HCT116 (cell line): ENCODE measurements around the gene BPIFB3. TPM values are rescaled to one million over a fixed set of nuclear protein-coding genes. Genes with fewer than 3 reads are reported as not detected.

Experiments
- ATAC-seq: fragments of 200-7000 bp; cut with Tn5 transposase; 2 replicates; pipeline ENCODE4 v1.9.1; 2020; ENCODE audit warnings: mild to moderate bottlenecking, moderate library complexity
- BruUV-seq: library from RNA; stranded (reverse); fragments of 400-500 nt; replicated peaks from 2 replicates; lab custom pipeline; 2021; lab: Mats Ljungman, UMichigan
- CTCF ChIA-PET: fragments of 300-600 bp; sonication (Branson Sonifier 250); formaldehyde crosslinking; loops from one replicate; lab custom pipeline; 2021; ENCODE audit warnings: antibody characterized with exemption; lab: Charles Lee
- POLR2A ChIA-PET: fragments of 300-600, 350-600 bp; sonication (Branson Sonifier 250); formaldehyde crosslinking; loops from one replicate; lab custom pipeline; 2021; ENCODE audit warnings: antibody characterized with exemption; lab: Charles Lee
- RAD21 ChIA-PET, 2 experiments: fragments of 300-600 bp; sonication (Branson Sonifier 250); formaldehyde crosslinking; loops; one replicate each; lab custom pipeline; 2023; ENCODE audit warnings: low total read pairs in 2 of 2; ENCODE audit not compliant: uncharacterized antibody in 2 of 2, unreplicated experiment in 2 of 2, low non-redundant PET in 1 of 2; lab: Charles Lee
- DNase-seq: peaks from one replicate; pipeline ENCODE4 v3.0.0-alpha.2; 2010; ENCODE audit warnings: low read depth, low spot score
- H2AFZ ChIP-seq: fragments of 200-600 bp; shearing (Covaris generic), sonication (generic); 2 replicates; pipeline ENCODE4 v1.6.1; 2017; ENCODE audit warnings: low read depth, mixed run types, mixed read lengths, antibody characterized with exemption, low read length; ENCODE audit not compliant: poor library complexity, severe bottlenecking
- H3K27ac ChIP-seq: 2 replicates; pipeline ENCODE4 v1.5.1; 2012; ENCODE audit warnings: low read depth, low read length
- H3K27me3 ChIP-seq: fragments of 200-600 bp; sonication (generic); 2 replicates; pipeline ENCODE4 v1.6.1; 2016; ENCODE audit warnings: mixed run types, low read length, mixed read lengths; ENCODE audit not compliant: insufficient read depth
- H3K36me3 ChIP-seq, 2 experiments: fragments of 200-500 bp in 1 of 2; fragments of 200-600 bp in 1 of 2; sonication (Bioruptor generic) in 1 of 2; sonication (generic) in 1 of 2; 2 replicates each; pipeline versions ENCODE4 v1.5.1 to v1.6.1; 2014 to 2016; ENCODE audit warnings: low read length in 2 of 2, inconsistent platforms in 1 of 2, mixed read lengths in 1 of 2, mixed run types in 1 of 2; ENCODE audit not compliant: insufficient read depth in 2 of 2, control insufficient read depth in 1 of 2
- H3K4me1 ChIP-seq, 2 experiments: fragments of 200-600 bp in 1 of 2; sonication (generic) in 1 of 2; 2 replicates each; pipeline versions ENCODE4 v1.5.1 to v1.6.1; 2012 to 2017; ENCODE audit warnings: low read length in 2 of 2, inconsistent platforms in 1 of 2, mild to moderate bottlenecking in 1 of 2, mixed read lengths in 1 of 2, mixed run types in 1 of 2, moderate library complexity in 1 of 2; ENCODE audit not compliant: insufficient read depth in 2 of 2, control insufficient read depth in 1 of 2
- H3K4me2 ChIP-seq: fragments of 200-600 bp; sonication (generic); 2 replicates; pipeline ENCODE4 v1.6.1; 2017; ENCODE audit warnings: mixed run types, low read length, mixed read lengths
- H3K4me3 ChIP-seq, 2 experiments: fragments of 200-600 bp in 1 of 2; sonication (generic) in 1 of 2; replicated peaks in 1 of 2; 2 replicates each; pipeline ENCODE4 v1.5.1; 2011 to 2016; ENCODE audit warnings: low read length in 2 of 2, control low read depth in 1 of 2, low read depth in 1 of 2, mild to moderate bottlenecking in 1 of 2, mixed read lengths in 1 of 2, mixed run types in 1 of 2
- H3K79me2 ChIP-seq: fragments of 200-600 bp; sonication (generic); 2 replicates; pipeline ENCODE4 v1.6.1; 2017; ENCODE audit warnings: mild to moderate bottlenecking, mixed run types, low read length, moderate library complexity, mixed read lengths; ENCODE audit not compliant: insufficient read depth
- H3K9ac ChIP-seq: fragments of 200-600 bp; sonication (generic); 2 replicates; pipeline ENCODE4 v1.6.1; 2016; ENCODE audit warnings: low read length, mixed read lengths
- H3K9me2 ChIP-seq: fragments of 200-600 bp; sonication (generic), shearing (Covaris generic); 2 replicates; pipeline ENCODE4 v1.6.1; 2017; ENCODE audit warnings: mixed run types, mild to moderate bottlenecking, moderate library complexity; ENCODE audit not compliant: insufficient read depth
- H3K9me3 ChIP-seq, 2 experiments: fragments of 200-500 bp in 1 of 2; fragments of 200-600 bp in 1 of 2; sonication (Bioruptor generic) in 1 of 2; sonication (generic) in 1 of 2; 2 replicates each; pipeline ENCODE4 v1.6.1; 2014 to 2017; ENCODE audit warnings: low read length in 2 of 2, mixed read lengths in 2 of 2, inconsistent platforms in 1 of 2, low read depth in 1 of 2, mild to moderate bottlenecking in 1 of 2, mixed run types in 1 of 2, moderate library complexity in 1 of 2; ENCODE audit not compliant: control insufficient read depth in 1 of 2, insufficient read depth in 1 of 2
- H4K20me1 ChIP-seq: fragments of 200-600 bp; sonication (generic), shearing (Covaris generic); 2 replicates; pipeline ENCODE4 v1.6.1; 2017; ENCODE audit warnings: mixed run types, mild to moderate bottlenecking, moderate library complexity; ENCODE audit not compliant: insufficient read depth
- CBX3 ChIP-seq: IDR thresholded peaks from 2 replicates; pipeline ENCODE4 v1.6.1; 2012; ENCODE audit warnings: low read depth
- EGR1 ChIP-seq: IDR thresholded peaks from 2 replicates; pipeline ENCODE4 v1.6.1; 2012; ENCODE audit warnings: low read depth
- ELF1 ChIP-seq: IDR thresholded peaks from 2 replicates; pipeline ENCODE4 v1.6.1; 2012; ENCODE audit warnings: low read depth, borderline replicate concordance
- EZH2phosphoT487 ChIP-seq: fragments of 200-600 bp; IDR thresholded peaks from 2 replicates; pipeline ENCODE4 v1.6.1; 2018; ENCODE audit warnings: antibody characterized with exemption, borderline replicate concordance
- MAX ChIP-seq: IDR thresholded peaks from 2 replicates; pipeline ENCODE4 v1.6.1; 2012
- POLR2A ChIP-seq: IDR thresholded peaks from 2 replicates; pipeline ENCODE4 v1.7.0; 2011; ENCODE audit warnings: borderline replicate concordance; ENCODE audit not compliant: insufficient read depth, insufficient read length; ENCODE audit errors: extremely low read depth
- POLR2AphosphoS5 ChIP-seq: IDR thresholded peaks from 2 replicates; pipeline ENCODE4 v1.6.1; 2011; ENCODE audit warnings: mild to moderate bottlenecking, low read depth, low read length, moderate library complexity
- RAD21 ChIP-seq: IDR thresholded peaks from 2 replicates; pipeline ENCODE4 v1.6.1; 2012; ENCODE audit warnings: low read depth, mild to moderate bottlenecking
- SIN3A ChIP-seq: IDR thresholded peaks from 2 replicates; pipeline ENCODE4 v1.6.1; 2012; ENCODE audit warnings: low read depth
- SP1 ChIP-seq: IDR thresholded peaks from 2 replicates; pipeline ENCODE4 v1.6.1; 2012; ENCODE audit warnings: low read depth
- SRF ChIP-seq: IDR thresholded peaks from 2 replicates; pipeline ENCODE4 v1.6.1; 2012; ENCODE audit warnings: low read depth
- YY1 ChIP-seq: IDR thresholded peaks from 2 replicates; pipeline ENCODE4 v1.6.1; 2011; ENCODE audit warnings: low read length, low read depth, moderate library complexity, mild to moderate bottlenecking; ENCODE audit not compliant: insufficient replicate concordance; ENCODE audit errors: extremely low read depth
- ZBTB33 ChIP-seq: IDR thresholded peaks from 2 replicates; pipeline ENCODE4 v1.6.1; 2011; ENCODE audit warnings: mild to moderate bottlenecking, low read length, moderate library complexity; ENCODE audit not compliant: insufficient replicate concordance; ENCODE audit errors: extremely low read depth
- ZFX ChIP-seq: fragments of 450-650 bp; IDR thresholded peaks from 2 replicates; pipeline ENCODE4 v1.6.1; 2017
- intact Hi-C: fragments of 100-400 bp; cut with micrococcal nuclease; formaldehyde crosslinking; loops from 2 replicates; pipeline ENCODE4 v1.10.0; 2022
- total RNA-seq: library from RNA; stranded (reverse); gene quantifications from one replicate; pipeline ENCODE4 v1.2.1, GENCODE V29; 2021; ENCODE audit not compliant: unreplicated experiment
- TF ChIP-seq, protein P1 (sequence below): IDR thresholded peaks from 2 replicates; pipeline ENCODE4 v1.6.1; 2012
- TF ChIP-seq, protein P2 (sequence below), 3 experiments: fragments of 200-600 bp in 1 of 3; sonication (generic) in 1 of 3; IDR thresholded peaks in 2 of 3; conservative IDR thresholded peaks in 1 of 3; 2 replicates each; pipeline ENCODE4 v1.5.1; 2012 to 2017; ENCODE audit warnings: low read depth in 2 of 3, low read length in 2 of 3, antibody characterized with exemption in 1 of 3, borderline replicate concordance in 1 of 3, control low read depth in 1 of 3, mild to moderate bottlenecking in 1 of 3, mixed read lengths in 1 of 3, mixed run types in 1 of 3, moderate library complexity in 1 of 3; ENCODE audit not compliant: insufficient read depth in 1 of 3
- TF ChIP-seq, protein P3 (sequence below): IDR thresholded peaks from 2 replicates; pipeline ENCODE4 v1.6.1; 2012; ENCODE audit warnings: low read depth

The BPIFB3 gene
- total RNA-seq, 1 experiment from 2014 or later = not detected

DNA sequence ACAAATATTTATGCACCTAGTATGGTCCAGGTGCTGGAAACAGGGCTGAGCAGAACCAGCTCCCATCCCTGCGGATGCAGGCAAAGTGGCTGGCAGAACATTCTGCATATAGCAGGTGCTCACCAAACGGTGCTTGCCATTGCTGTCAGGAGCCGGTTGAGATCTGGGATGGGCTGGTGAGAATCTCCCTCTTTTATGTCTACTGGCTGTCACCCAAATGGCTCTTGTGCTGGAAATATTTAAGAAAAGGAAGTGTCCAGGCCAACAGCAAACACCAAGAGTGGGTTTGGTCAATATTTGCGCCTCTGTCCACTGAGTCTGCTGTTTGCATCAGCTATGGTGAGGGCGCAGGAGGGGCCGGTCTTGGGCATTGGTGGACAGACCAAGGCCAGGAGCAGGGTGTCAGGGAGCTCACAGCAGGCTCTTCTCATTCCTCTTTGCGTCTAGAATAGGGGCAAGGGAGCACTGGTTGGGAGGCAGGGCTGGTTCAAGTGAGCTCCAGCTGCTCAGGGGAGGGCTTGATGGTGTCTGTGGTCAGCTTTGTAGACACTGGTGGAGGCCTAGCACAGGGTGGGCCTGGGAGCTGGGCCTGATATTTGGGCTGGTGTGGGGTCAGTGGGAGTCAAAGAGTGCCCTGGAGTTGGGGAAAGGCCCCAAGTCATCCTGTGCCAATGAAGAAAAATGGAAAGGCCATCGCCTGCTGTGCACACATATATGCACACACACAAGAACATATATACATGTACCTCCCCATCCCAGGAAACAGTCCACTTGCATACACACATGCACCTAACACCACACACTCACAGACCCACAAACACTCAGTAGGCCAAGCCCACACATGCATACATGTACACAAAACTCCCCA is 47.6 kb upstream of the BPIFB3 start:
- Histone ChIP-seq H3K27me3 (no peaks in the 10 kb centered on the region), H3K9ac (no peak overlapping the region), H3K36me3 (no peaks in the 10 kb centered on the region), H3K9me3 (no peaks in the 10 kb centered on the region), H3K4me2 (no peak overlapping the region), H3K4me1 (no peaks in the 10 kb centered on the region), H4K20me1 (no peaks in the 10 kb centered on the region), H2AFZ (no peak overlapping the region), H3K79me2 (no peaks in the 10 kb centered on the region), H3K27ac (no peak overlapping the region), H3K9me2 (no peaks in the 10 kb centered on the region), H3K4me3 (no peak overlapping the region)
- BruUV-seq = no TSS peak
- ATAC-seq (no peak), DNase-seq (no peak)
- TF ChIP-seq RAD21 = no peak
- TF ChIP-seq POLR2AphosphoS5 = no peak
- TF ChIP-seq SRF = no peak
- TF ChIP-seq EZH2phosphoT487 = no peak
- no peak for TF ChIP-seq MAX
- TF ChIP-seq, protein P1, sequence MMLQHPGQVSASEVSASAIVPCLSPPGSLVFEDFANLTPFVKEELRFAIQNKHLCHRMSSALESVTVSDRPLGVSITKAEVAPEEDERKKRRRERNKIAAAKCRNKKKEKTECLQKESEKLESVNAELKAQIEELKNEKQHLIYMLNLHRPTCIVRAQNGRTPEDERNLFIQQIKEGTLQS = no peak
- no peak for TF ChIP-seq ZFX
- TF ChIP-seq CBX3 = no peak
- TF ChIP-seq SIN3A = no peak
- no peak for TF ChIP-seq YY1
- TF ChIP-seq SP1 = no peak
- TF ChIP-seq, protein P2, sequence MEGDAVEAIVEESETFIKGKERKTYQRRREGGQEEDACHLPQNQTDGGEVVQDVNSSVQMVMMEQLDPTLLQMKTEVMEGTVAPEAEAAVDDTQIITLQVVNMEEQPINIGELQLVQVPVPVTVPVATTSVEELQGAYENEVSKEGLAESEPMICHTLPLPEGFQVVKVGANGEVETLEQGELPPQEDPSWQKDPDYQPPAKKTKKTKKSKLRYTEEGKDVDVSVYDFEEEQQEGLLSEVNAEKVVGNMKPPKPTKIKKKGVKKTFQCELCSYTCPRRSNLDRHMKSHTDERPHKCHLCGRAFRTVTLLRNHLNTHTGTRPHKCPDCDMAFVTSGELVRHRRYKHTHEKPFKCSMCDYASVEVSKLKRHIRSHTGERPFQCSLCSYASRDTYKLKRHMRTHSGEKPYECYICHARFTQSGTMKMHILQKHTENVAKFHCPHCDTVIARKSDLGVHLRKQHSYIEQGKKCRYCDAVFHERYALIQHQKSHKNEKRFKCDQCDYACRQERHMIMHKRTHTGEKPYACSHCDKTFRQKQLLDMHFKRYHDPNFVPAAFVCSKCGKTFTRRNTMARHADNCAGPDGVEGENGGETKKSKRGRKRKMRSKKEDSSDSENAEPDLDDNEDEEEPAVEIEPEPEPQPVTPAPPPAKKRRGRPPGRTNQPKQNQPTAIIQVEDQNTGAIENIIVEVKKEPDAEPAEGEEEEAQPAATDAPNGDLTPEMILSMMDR (IDR thresholded peaks at IDR 0.05 in 2 of 3, conservative IDR thresholded peaks at IDR 0.05 in 1 of 3; ENCODE audit: borderline replicate concordance in 1 of 3, insufficient read depth in 1 of 3, low read depth in 2 of 3, low read length in 2 of 3) = no peak
- no peak for TF ChIP-seq ELF1
- no peak for TF ChIP-seq POLR2A
- no peak for TF ChIP-seq EGR1
- TF ChIP-seq, protein P3, sequence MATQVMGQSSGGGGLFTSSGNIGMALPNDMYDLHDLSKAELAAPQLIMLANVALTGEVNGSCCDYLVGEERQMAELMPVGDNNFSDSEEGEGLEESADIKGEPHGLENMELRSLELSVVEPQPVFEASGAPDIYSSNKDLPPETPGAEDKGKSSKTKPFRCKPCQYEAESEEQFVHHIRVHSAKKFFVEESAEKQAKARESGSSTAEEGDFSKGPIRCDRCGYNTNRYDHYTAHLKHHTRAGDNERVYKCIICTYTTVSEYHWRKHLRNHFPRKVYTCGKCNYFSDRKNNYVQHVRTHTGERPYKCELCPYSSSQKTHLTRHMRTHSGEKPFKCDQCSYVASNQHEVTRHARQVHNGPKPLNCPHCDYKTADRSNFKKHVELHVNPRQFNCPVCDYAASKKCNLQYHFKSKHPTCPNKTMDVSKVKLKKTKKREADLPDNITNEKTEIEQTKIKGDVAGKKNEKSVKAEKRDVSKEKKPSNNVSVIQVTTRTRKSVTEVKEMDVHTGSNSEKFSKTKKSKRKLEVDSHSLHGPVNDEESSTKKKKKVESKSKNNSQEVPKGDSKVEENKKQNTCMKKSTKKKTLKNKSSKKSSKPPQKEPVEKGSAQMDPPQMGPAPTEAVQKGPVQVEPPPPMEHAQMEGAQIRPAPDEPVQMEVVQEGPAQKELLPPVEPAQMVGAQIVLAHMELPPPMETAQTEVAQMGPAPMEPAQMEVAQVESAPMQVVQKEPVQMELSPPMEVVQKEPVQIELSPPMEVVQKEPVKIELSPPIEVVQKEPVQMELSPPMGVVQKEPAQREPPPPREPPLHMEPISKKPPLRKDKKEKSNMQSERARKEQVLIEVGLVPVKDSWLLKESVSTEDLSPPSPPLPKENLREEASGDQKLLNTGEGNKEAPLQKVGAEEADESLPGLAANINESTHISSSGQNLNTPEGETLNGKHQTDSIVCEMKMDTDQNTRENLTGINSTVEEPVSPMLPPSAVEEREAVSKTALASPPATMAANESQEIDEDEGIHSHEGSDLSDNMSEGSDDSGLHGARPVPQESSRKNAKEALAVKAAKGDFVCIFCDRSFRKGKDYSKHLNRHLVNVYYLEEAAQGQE = no peak
- no peak for TF ChIP-seq ZBTB33
- RAD21 ChIA-PET = no interaction called here
- POLR2A ChIA-PET = no interaction called here
- CTCF ChIA-PET = interaction anchor here (1.7 kb wide), 1 partner anchor 104 kb away, joined by 5 read pairs; no protein-coding TSS in a partner anchor
- intact Hi-C loops = no loop called here
